ENCODE data around the gene SMIM21. TPM values are rescaled to one million over a fixed set of nuclear protein-coding genes. Genes with fewer than 3 reads are reported as not detected.
A peak's percentile ranks its signal among the peaks of the same experiment; 100 is the strongest.

SMIM21 gene
- polyA plus RNA-seq, 1 donor (not counting 4 experiments of a cell fraction or from before 2014, with no cell fraction given): not detected

DNA sequence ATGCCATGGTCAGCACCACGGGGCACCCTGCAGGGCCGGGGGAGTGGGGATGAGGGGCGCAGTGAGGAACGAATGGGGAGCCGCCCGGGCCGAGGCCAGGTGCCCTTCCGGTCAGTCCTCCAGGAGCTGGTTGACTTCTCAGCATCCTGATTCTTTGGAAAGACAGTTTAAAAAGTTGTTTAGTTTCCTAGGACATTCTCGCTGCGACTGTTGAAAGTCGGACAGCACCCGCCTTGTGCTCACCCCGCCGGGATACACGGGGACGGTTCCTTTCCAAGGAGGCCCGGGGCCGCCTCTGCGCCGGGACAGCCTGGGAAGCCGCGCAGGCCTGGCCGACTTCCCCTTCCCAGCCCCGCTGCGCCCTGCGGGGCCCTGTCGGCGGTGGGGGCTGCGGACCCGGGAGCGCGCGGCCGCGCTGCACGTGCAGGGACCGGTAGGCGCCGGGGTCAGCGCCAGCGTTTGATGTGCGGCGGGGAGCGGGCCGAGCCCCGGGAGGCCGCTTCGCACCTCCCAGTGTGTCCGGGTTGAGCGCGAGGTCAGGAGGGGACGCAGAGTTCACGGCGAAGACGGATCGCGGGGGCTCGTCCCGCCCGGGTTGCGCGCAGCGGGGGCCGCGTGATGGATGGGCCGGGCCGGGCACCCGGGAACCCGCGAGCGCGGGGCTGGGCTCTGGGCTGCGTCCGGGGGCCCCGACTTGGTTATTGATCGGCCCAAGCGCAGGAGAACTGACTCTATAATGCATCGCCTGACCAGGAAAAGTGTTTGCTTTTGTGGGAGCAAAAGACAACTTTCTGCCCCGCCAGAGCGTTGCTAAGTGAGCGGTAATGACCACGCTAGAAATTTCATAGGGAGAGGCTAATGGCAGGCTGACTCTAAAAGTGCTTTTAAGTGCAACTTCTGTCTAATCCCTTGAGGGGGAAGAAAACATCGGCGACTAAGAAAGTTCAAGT lies 28.0 kb upstream of the SMIM21 start:
- Histone ChIP-seq H3K9ac (ENCODE audit: control insufficient read depth, extremely low read depth, insufficient read depth, low read length) (no peak overlapping the region), H4K20me1 (ENCODE audit: control insufficient read depth, extremely low read depth, insufficient read depth, low read length) (no peaks in the 10 kb centered on the region), H3K79me2 (ENCODE audit: control insufficient read depth, insufficient read depth, low read length) (no peaks in the 10 kb centered on the region), H3K27ac (ENCODE audit: control insufficient read depth, insufficient read depth, low read length) (no peak overlapping the region), H3K4me2 (ENCODE audit: control insufficient read depth, extremely low read depth, insufficient read depth, low read depth, low read length) (peak overlapping the region; percentile 76), H3K4me1 (ENCODE audit: control insufficient read depth, extremely low read depth, insufficient read depth, low read length) (peaks cover 3% of the 10 kb centered on the region), H3K9me1 (ENCODE audit: control insufficient read depth, extremely low read depth, insufficient read depth, low read length) (no peaks in the 10 kb centered on the region), H3K9me3 (ENCODE audit: control insufficient read depth, low read depth, low read length) (no peaks in the 10 kb centered on the region), H3K4me3 (ENCODE audit: control insufficient read depth in 2 of 3, extremely low read depth in 1 of 3, insufficient read depth in 2 of 3, low read depth in 1 of 3, low read length in 3 of 3) (peak overlapping the region in 2 of 3 experiments; percentile 47 to 53), H3K27me3 (ENCODE audit: control insufficient read depth, extremely low read depth, insufficient read depth, low read length) (peaks cover 21% of the 10 kb centered on the region), H2AFZ (ENCODE audit: control insufficient read depth, low read length) (peak overlapping the region; percentile 41), H3K36me3 (ENCODE audit: control insufficient read depth in 2 of 2, extremely low read depth in 1 of 2, insufficient read depth in 2 of 2, low read length in 2 of 2) (no peaks in the 10 kb centered on the region)
- dilution Hi-C loops (cut with MboI; ENCODE audit: extremely low pct_ligation_motif_present, low sequenced_read_pairs): no loop called here
- TF ChIP-seq, protein P1, sequence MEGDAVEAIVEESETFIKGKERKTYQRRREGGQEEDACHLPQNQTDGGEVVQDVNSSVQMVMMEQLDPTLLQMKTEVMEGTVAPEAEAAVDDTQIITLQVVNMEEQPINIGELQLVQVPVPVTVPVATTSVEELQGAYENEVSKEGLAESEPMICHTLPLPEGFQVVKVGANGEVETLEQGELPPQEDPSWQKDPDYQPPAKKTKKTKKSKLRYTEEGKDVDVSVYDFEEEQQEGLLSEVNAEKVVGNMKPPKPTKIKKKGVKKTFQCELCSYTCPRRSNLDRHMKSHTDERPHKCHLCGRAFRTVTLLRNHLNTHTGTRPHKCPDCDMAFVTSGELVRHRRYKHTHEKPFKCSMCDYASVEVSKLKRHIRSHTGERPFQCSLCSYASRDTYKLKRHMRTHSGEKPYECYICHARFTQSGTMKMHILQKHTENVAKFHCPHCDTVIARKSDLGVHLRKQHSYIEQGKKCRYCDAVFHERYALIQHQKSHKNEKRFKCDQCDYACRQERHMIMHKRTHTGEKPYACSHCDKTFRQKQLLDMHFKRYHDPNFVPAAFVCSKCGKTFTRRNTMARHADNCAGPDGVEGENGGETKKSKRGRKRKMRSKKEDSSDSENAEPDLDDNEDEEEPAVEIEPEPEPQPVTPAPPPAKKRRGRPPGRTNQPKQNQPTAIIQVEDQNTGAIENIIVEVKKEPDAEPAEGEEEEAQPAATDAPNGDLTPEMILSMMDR (optimal IDR thresholded peaks at IDR 0.05 in 1 of 3, IDR thresholded peaks at IDR 0.05 in 1 of 3, conservative IDR thresholded peaks at IDR 0.05 in 1 of 3; ENCODE audit: extremely low read depth in 1 of 3, insufficient read depth in 2 of 3, low read length in 3 of 3): no peak
- TF ChIP-seq EZH2 (IDR thresholded peaks at IDR 0.05; ENCODE audit: low read length): peak; percentile 82
- DNase-seq (ENCODE audit: low read depth, low spot score): no peak
- FAIRE-seq: no peak

DNA sequence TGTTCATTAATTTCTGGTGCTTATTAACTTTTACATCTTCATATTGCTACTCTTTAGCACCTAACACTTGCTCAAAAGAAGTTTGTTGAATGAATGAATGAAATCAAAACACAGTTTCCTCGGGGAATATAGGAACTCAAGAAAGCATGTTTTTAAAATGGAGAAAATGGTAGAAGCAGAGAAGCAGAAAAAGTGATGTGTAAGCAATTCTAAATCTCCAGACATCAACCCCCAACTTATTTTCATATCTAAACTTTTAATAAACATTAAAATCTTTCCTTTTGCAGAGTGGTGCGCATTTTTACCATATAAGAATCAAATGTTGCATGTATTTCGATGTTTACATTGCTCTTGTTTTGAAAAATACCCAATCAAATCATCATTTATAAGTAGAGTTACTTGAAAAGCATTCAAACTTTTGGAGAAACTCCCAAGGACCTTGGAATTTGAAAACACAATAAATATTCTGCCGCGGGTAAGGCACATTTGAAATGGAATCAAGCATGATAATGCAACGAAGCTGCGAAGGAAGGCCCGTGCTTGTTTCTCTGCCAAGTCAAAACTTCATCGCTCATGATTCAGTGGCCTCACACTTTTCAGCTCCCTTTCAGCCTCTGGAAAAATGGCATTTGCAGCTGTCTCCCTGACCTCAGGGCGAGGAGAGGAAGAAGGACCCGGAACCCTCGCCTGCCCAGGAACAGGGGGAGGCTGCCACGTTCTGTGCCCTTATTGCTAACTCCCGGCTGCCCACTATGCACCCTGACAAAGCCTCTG lies 26.7 kb upstream of the SMIM21 start:
- Histone ChIP-seq H3K4me2 (ENCODE audit: control insufficient read depth, extremely low read depth, insufficient read depth, low read depth, low read length) (no peak overlapping the region), H3K4me3 (ENCODE audit: control insufficient read depth in 2 of 3, extremely low read depth in 1 of 3, insufficient read depth in 2 of 3, low read depth in 1 of 3, low read length in 3 of 3) (no peak overlapping the region), H3K27ac (ENCODE audit: control insufficient read depth, insufficient read depth, low read length) (no peak overlapping the region), H3K4me1 (ENCODE audit: control insufficient read depth, extremely low read depth, insufficient read depth, low read length) (peaks cover 3% of the 10 kb centered on the region), H3K79me2 (ENCODE audit: control insufficient read depth, insufficient read depth, low read length) (no peaks in the 10 kb centered on the region), H3K27me3 (ENCODE audit: control insufficient read depth, extremely low read depth, insufficient read depth, low read length) (peaks cover 21% of the 10 kb centered on the region), H3K9me3 (ENCODE audit: control insufficient read depth, low read depth, low read length) (no peaks in the 10 kb centered on the region), H3K36me3 (ENCODE audit: control insufficient read depth in 2 of 2, extremely low read depth in 1 of 2, insufficient read depth in 2 of 2, low read length in 2 of 2) (no peaks in the 10 kb centered on the region), H3K9me1 (ENCODE audit: control insufficient read depth, extremely low read depth, insufficient read depth, low read length) (no peaks in the 10 kb centered on the region), H3K9ac (ENCODE audit: control insufficient read depth, extremely low read depth, insufficient read depth, low read length) (no peak overlapping the region), H2AFZ (ENCODE audit: control insufficient read depth, low read length) (no peak overlapping the region), H4K20me1 (ENCODE audit: control insufficient read depth, extremely low read depth, insufficient read depth, low read length) (no peaks in the 10 kb centered on the region)
- TF ChIP-seq EZH2 (IDR thresholded peaks at IDR 0.05; ENCODE audit: low read length): no peak
- TF ChIP-seq, protein P1 (optimal IDR thresholded peaks at IDR 0.05 in 1 of 3, IDR thresholded peaks at IDR 0.05 in 1 of 3, conservative IDR thresholded peaks at IDR 0.05 in 1 of 3; ENCODE audit: extremely low read depth in 1 of 3, insufficient read depth in 2 of 3, low read length in 3 of 3): no peak
- no peak for FAIRE-seq
- DNase-seq (ENCODE audit: low read depth, low spot score): no peak
- dilution Hi-C loops (cut with MboI; ENCODE audit: extremely low pct_ligation_motif_present, low sequenced_read_pairs): no loop called here
